Upper lobe of left lung (tissue), 6 donors: ENCODE results near the gene NUTF2. TPM values are rescaled to one million over a fixed set of nuclear protein-coding genes. Genes with fewer than 3 reads are reported as not detected.

Experiments used
- ATAC-seq, 2 donors: fragments of 200-7000 bp; cut with Tn5 transposase; one replicate each; pipeline ENCODE4 v1.9.1; 2022; ENCODE audit warnings: mild to moderate bottlenecking in 2 of 2, moderate library complexity in 2 of 2; ENCODE audit not compliant: low FRiP score in 2 of 2
- DNase-seq, 2 donors: peaks; one replicate each; pipeline ENCODE4 v3.0.0-alpha.2; 2019 to 2020
- H3K27ac ChIP-seq, 4 donors: fragments of 200-600 bp; sonication (generic); one replicate each; pipeline ENCODE4 v1.5.1; 2016 to 2019
- H3K27me3 ChIP-seq, 4 donors: fragments of 200-600 bp; sonication (generic); one replicate each; pipeline ENCODE4 v1.5.1; 2017 to 2019
- H3K36me3 ChIP-seq, 4 donors: fragments of 200-600 bp; sonication (generic); one replicate each; pipeline ENCODE4 v1.5.1; 2016 to 2019
- H3K4me1 ChIP-seq, 4 donors: fragments of 200-600 bp; sonication (generic); one replicate each; pipeline ENCODE4 v1.5.1; 2018 to 2019
- H3K4me3 ChIP-seq, 4 donors: fragments of 200-600 bp; sonication (generic); one replicate each; pipeline ENCODE4 v1.5.1; 2017 to 2019; ENCODE audit warnings: mild to moderate bottlenecking in 2 of 4, moderate library complexity in 1 of 4
- H3K9me3 ChIP-seq, 4 donors: fragments of 200-600 bp; sonication (generic); one replicate each; pipeline ENCODE4 v1.5.1; 2018 to 2019
- CTCF ChIP-seq, 6 experiments: fragments of 450-650 bp in 4 of 6; fragments of 200-600 bp in 2 of 6; sonication (generic) in 2 of 6; IDR thresholded peaks; one replicate each; pipeline ENCODE4 v1.5.1; 2016 to 2019; ENCODE audit warnings: antibody characterized with exemption in 6 of 6
- EP300 ChIP-seq, 4 donors: sonication (generic); formaldehyde crosslinking; IDR thresholded peaks; one replicate each; pipeline ENCODE4 v1.5.1; 2017; ENCODE audit warnings: antibody characterized with exemption in 4 of 4, control low read depth in 2 of 4
- POLR2A ChIP-seq, 4 donors: fragments of 450-650 bp; IDR thresholded peaks; one replicate each; pipeline ENCODE4 v1.5.1; 2016 to 2017; ENCODE audit warnings: antibody characterized with exemption in 4 of 4, mild to moderate bottlenecking in 2 of 4
- POLR2AphosphoS5 ChIP-seq, 2 donors: sonication (generic); formaldehyde crosslinking; IDR thresholded peaks; one replicate each; pipeline ENCODE4 v1.5.1; 2017; ENCODE audit warnings: antibody characterized with exemption in 2 of 2
- WGBS, 2 donors: methylation state at CpG; one replicate each; pipeline ENCODE4 v1.1.5; 2017 to 2018; 5-methylcytosine and 5-hydroxymethylcytosine counted together
- total RNA-seq, 6 donors: library from RNA; depleted of rRNA in 4 of 6; stranded (reverse); fragments of >200 nt in 4 of 6; gene quantifications; one replicate each; pipeline versions ENCODE4 v1.1.0 to v1.2.1, GENCODE V29; 2016 to 2021
- donor health status: DM: no; HTN: no; CAD: no; lungs with moderate emphysema.
- donor health status: DM: no; HTN: yes; CAD: no; lungs with severe emphysema.

Gene NUTF2
- total RNA-seq, 6 donors from 2014 or later, result 50.2 to 203 (median 78.3) TPM

DNA sequence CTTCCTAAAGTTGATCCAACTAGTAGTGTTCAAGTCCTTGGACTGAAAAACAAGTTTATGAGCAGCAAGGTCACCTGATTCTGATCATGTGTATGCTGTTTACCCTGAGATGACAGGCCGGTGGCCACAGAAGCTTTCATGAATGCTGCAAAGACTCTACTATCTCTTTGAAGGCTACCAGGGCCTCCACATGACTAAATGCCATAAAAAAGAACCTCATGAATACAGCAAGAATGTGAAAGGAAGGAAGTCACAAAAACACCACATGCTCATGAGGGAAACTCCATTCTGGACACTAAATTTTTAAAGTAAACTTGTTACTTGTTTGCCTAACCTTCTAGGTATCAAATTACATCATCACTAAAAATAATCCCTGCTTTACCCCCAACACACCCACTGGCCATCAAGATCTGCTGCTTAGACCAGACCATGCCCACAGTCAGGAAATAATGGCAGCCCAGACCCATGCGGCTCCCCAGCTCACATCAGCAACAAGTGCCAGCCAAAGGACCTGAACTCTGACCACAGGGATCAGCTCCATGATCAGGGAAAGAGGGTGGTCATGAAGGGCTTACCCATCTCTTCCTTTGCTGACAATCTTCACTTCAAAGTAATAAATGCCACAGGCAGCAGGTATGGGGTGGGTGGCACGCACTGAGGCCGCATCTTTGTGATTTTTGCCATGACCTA lies 41.7 kb upstream of the NUTF2 start:
- Histone ChIP-seq H3K36me3 (peaks cover 0 to 29% (median 10%) of the 10 kb centered on the region in 4 donors), H3K4me3 (peak overlapping the region in 3 of 4 donors; percentile 87 to 97 (median 88)), H3K27me3 (no peaks in the 10 kb centered on the region), H3K4me1 (peaks cover 27 to 40% (median 34%) of the 10 kb centered on the region in 4 donors), H3K9me3 (no peaks in the 10 kb centered on the region), H3K27ac (peak overlapping the region in 1 of 4 donors; percentile 89)
- WGBS, 2 donors, result 63 to 89% methylated on average over 4 of the region's 4 CpGs
- TF ChIP-seq POLR2A (IDR thresholded peaks at IDR 0.05), result no peak
- TF ChIP-seq POLR2AphosphoS5 (IDR thresholded peaks at IDR 0.05), result no peak
- no peak for ATAC-seq
- DNase-seq, result no peak

- Histone ChIP-seq H3K9me3 (no peaks in the 10 kb centered on the region), H3K27me3 (no peaks in the 10 kb centered on the region), H3K36me3 (peaks cover 0 to 27% (median 9%) of the 10 kb centered on the region in 4 donors), H3K4me3 (peak overlapping the region; percentile 87 to 100 (median 92)), H3K27ac (peak overlapping the region; percentile 81 to 89 (median 86)), H3K4me1 (peaks cover 25 to 32% (median 28%) of the 10 kb centered on the region in 4 donors)
- DNase-seq (peak in 1 of 2 donors; percentile 24), ATAC-seq (peak; percentile 6 to 14)
- WGBS, 2 donors, result 2 to 6% methylated on average over 6 to 12 of the region's 26 CpGs
- no peak for TF ChIP-seq POLR2A (IDR thresholded peaks at IDR 0.05)
- no peak for TF ChIP-seq CTCF (IDR thresholded peaks at IDR 0.05)
- no peak for TF ChIP-seq EP300 (IDR thresholded peaks at IDR 0.05)
- no peak for TF ChIP-seq POLR2AphosphoS5 (IDR thresholded peaks at IDR 0.05)
Observed at GRCh38 chr16:67805718-67806427, 40.9 kb upstream of the NUTF2 start.

DNA sequence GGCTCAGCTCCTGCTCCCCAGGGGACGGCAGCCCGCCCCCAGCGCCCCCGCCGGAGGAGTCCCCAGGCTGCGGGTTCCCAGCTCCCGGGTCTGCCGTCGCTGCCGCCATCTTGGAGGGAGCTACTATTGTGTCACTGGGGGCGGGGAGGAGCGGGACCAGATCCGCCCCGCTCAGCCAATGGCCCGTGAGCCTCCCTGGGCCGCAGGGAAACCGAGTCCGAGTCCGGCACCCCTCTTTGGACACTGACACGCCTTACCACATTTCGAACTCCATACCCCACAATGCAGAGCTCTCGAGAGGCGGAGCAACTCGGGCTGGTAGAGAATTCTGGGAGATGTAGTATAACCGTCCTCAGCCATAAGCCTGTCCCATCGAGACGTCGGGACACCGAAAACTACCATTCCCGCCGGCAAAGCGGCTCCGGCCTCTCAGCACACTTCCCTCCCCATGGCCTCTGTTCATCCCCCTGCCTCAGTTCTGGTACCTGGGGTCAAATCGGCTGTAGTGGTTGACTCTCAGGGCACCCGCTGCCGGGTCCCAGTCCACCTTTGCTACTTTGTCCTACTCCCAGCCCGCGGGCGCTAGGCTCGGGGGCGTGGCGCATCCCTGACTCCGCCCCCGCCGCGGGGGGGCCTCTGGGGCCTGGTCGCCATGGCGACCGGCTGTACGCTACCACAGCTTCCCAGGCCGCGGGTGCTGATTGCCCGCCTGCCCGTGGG lies 40.1 kb upstream of the NUTF2 start, which contains the start of the genes RANBP10 and TSNAXIP1:
TSS of gene RANBP10 (minus strand) at position 133 of the 720 bp plus-strand sequence. CDS start at position 109, 24 bp downstream.
TSS of gene TSNAXIP1 (plus strand) at position 462 of the 720 bp plus-strand sequence. CDS start 261 bp downstream, outside the sequence.
- WGBS, 2 donors, result 0 to 1% methylated on average over 9 to 49 of the region's 54 CpGs
- Histone ChIP-seq H3K9me3 (no peaks in the 10 kb centered on the region), H3K36me3 (peaks cover 0 to 24% (median 9%) of the 10 kb centered on the region in 4 donors), H3K4me3 (peak within 1 kb of the TSS; percentile 87 to 100 (median 92)), H3K4me1 (peaks cover 24 to 32% (median 26%) of the 10 kb centered on the region in 4 donors), H3K27me3 (no peaks in the 10 kb centered on the region), H3K27ac (peak within 1 kb of the TSS; percentile 81 to 89 (median 86))
- ATAC-seq (peak; percentile 98 to 99), DNase-seq (peak; percentile 97 to 99)
- peak; percentile 78 to 85 for TF ChIP-seq POLR2AphosphoS5 (IDR thresholded peaks at IDR 0.05)
- peak in 3 of 4 donors; percentile 55 to 86 (median 63) for TF ChIP-seq POLR2A (IDR thresholded peaks at IDR 0.05)
- peak in 1 of 6 experiments; percentile 23 for TF ChIP-seq CTCF (IDR thresholded peaks at IDR 0.05)
- TF ChIP-seq EP300 (IDR thresholded peaks at IDR 0.05), result no peak

GRCh38 chr16:67807148-67807682 lies 39.5 kb upstream of the NUTF2 start:
- peaks cover 23 to 29% (median 26%) of the 10 kb centered on the region in 4 donors for H3K4me1 ChIP-seq
- no peak for TF ChIP-seq POLR2A (IDR thresholded peaks at IDR 0.05)
- peak in 1 of 6 experiments; percentile 43 for TF ChIP-seq CTCF (IDR thresholded peaks at IDR 0.05)
- H3K9me3 ChIP-seq, result no peaks in the 10 kb centered on the region
- H3K4me3 ChIP-seq, result peak overlapping the region; percentile 36 to 97 (median 88)
- H3K27ac ChIP-seq, result peak overlapping the region; percentile 48 to 89 (median 86)
- ATAC-seq (no peak), DNase-seq (no peak)
- 30 to 32% methylated on average over 22 to 24 of the region's 24 CpGs for WGBS, 2 donors
- H3K27me3 ChIP-seq, result no peaks in the 10 kb centered on the region
- peaks cover 0 to 18% (median 3%) of the 10 kb centered on the region in 4 donors for H3K36me3 ChIP-seq
